GM10266 (cell line): ENCODE data around the gene IL23A.
A peak's percentile ranks its signal among the peaks of the same experiment; 100 is the strongest.

ENCODE experiments used
- DNase-seq: peaks from one replicate; pipeline ENCODE4 v3.0.0; 2012; ENCODE audit errors: extremely low spot score
- CTCF ChIP-seq: IDR thresholded peaks from 2 replicates; pipeline ENCODE4 v1.5.1; 2012; ENCODE audit warnings: mild to moderate bottlenecking, low read depth; ENCODE audit not compliant: control insufficient read depth, insufficient read depth; ENCODE audit errors: missing control alignments

IL23A gene

DNA sequence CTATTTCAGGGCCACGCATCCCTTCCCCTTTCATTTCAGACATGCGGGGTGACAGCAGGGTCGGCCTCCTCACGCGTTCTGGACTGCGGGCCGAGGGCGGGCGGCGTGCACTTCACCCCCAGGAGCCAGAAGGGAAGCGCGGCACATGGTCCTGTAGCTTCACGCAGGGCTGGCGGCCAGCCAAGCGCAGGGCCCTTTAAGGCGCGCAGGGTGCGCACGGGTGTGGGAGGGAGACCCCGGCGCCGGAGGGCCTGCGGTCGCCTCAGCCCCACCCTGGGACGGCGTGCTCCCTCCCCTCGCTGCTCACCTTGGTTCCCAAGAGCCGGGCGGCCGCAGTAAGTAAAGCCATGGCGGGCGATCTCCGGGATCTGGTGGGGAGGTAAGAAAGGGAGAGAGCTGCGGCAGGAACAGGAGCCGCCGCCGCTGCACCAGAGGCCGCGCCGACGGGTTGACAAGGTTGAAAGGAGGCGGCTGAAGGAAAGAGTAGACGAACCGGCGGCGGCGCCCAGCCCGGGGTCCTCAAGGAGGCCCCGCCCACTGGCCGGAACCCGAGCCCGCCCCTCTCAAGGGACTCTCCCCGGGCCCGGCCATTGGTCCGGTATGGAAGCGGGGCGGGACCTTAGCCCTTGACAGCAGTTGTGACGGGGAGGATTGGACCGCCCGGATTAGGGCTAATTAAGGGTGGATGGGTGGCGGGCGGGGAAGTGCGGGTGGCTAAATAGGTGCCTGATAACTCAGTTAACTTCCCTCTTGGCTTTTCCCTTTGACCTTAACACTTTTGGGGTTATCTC lies 38.6 kb upstream of the IL23A start, which contains the start of gene CS:
TSS of gene CS (minus strand) at position 478 of the 791 bp plus-strand sequence. CDS start at position 349, 129 bp downstream.
- TF ChIP-seq CTCF, result no peak
- DNase-seq, result peak; percentile 94

DNA sequence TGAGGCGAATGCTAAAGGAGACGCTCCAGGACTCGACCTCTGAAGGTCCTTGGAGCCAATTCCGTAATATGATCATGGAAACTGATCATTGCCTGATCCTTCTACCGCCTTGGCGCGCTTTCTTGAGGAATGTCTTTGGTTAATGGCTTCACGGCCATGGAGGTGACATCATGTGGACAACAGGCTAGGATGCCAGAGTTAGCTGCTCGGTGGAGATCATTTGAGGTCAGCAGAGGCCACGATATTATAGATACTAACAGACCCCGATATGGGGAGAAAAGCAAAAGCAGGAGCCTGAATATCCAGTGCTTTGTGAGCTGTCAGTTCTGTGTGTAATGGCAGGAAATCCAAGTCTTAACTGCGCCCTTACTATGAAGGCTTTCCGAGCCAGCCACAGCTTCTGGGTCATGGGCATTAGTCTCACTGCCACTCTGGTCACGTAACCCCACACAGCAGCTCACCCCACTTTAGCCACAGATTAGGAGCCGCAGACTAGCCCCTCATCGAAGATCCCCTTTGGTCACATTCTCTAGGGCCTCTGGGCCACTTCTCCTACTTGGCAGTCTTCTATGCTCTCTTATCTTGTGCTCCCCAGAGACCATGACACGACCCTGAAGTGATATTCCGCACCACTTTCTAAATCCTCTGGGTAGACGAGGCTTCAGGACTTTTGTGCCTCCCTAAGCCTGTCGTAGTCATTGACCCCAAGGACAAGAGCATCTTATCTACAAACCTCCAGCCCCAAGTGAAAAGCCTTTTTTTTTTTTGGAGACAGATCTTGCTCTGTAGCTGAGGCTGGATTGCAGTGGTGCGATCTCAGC lies 37.8 kb upstream of the IL23A start:
- TF ChIP-seq CTCF, result no peak
- DNase-seq, result no peak

DNA sequence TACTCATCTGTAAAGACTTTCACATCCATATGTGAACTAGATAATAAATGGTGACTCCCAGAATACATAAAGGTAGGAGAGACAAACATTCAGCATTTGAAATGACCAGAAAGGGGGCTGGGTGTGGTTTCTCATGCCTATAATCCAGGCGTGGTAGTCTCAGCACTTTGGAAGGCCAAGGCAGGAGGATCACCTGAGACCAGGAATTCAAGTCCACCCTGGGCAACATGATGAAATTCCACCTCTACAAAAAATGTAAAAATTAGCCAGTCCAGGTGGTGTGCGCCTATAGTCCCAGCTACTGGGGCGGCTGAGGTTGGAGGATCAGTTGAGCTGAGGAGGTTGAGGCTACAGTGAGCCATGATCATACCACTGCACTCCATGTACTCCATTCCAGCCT lies 34.4 kb upstream of the IL23A start:
- no peak for DNase-seq
- no peak for TF ChIP-seq CTCF

GRCh38 chr12:56304872-56305590 lies 33.7 kb upstream of the IL23A start:
- TF ChIP-seq CTCF, result no peak
- no peak for DNase-seq

GRCh38 chr12:56307221-56307965 lies 31.3 kb upstream of the IL23A start:
- DNase-seq, result no peak
- no peak for TF ChIP-seq CTCF

DNA sequence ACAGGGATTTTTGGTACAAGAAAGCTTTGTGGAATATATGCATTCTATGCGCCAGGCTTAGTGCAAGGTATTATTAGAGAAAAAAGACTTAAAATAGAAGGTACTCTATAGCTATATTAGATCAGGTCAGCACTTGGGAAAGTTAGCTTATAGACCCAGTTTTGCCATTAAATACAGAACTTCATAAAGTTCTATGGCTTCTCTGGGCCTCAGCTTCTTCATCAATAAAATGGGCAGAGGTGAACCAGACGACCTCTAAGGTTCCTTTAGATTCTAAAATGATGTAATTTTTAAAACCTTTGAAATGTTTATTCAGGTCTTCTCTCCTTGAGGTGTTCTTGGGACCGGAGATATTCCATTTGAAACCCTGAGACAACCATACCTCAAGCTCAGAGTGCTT lies 30.0 kb upstream of the IL23A start:
- TF ChIP-seq CTCF, result no peak
- no peak for DNase-seq
